AG09319 (cell line): ENCODE data around the gene LRRC8A.

Experiments used
- DNase-seq: peaks from one replicate; pipeline ENCODE4 v3.0.0-alpha.2; 2010; ENCODE audit warnings: low read depth; ENCODE audit errors: extremely low read depth
- TF ChIP-seq, protein P1 (sequence below): IDR thresholded peaks from 2 replicates; pipeline ENCODE4 v1.5.1; 2011; ENCODE audit warnings: low read depth, mild to moderate bottlenecking, inconsistent platforms, low read length, moderate library complexity

The LRRC8A gene

DNA sequence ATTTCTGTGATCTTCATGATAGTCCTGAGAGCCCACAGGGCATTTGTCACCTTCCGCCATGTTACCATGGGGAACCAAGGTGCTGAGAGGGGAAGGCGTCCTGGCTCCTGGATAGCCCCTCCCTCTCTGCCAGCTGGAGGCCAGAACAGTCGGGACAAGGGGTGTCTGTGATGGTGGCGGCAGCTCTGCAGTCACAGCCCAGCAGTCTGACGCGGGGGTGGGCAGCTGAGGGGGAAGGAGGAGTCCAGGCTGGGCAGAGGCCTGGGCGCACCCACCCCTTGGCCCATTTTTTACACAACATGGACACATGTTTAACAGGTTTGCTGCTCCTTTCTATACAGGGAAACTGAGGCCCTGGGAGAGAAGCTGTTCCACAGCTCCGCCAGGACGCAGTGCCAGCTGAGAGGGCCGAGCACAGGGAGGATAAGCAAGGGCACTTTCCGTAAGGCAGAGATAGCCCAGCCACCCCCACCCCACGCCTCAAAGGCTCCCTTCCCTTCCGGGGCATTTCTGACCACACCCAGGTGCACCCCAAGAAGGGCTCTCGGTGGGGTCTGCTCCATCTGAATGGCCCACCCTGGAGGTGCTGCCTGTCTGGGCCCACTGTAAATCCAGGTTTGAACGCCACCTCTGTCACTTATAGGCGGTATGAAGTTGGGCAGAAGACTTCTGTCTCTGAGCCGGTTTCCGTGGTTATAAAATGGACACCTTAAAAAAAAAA, 17.1 kb downstream of the LRRC8A start:
- TF ChIP-seq, protein P1, sequence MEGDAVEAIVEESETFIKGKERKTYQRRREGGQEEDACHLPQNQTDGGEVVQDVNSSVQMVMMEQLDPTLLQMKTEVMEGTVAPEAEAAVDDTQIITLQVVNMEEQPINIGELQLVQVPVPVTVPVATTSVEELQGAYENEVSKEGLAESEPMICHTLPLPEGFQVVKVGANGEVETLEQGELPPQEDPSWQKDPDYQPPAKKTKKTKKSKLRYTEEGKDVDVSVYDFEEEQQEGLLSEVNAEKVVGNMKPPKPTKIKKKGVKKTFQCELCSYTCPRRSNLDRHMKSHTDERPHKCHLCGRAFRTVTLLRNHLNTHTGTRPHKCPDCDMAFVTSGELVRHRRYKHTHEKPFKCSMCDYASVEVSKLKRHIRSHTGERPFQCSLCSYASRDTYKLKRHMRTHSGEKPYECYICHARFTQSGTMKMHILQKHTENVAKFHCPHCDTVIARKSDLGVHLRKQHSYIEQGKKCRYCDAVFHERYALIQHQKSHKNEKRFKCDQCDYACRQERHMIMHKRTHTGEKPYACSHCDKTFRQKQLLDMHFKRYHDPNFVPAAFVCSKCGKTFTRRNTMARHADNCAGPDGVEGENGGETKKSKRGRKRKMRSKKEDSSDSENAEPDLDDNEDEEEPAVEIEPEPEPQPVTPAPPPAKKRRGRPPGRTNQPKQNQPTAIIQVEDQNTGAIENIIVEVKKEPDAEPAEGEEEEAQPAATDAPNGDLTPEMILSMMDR = no peak
- no peak for DNase-seq

DNA sequence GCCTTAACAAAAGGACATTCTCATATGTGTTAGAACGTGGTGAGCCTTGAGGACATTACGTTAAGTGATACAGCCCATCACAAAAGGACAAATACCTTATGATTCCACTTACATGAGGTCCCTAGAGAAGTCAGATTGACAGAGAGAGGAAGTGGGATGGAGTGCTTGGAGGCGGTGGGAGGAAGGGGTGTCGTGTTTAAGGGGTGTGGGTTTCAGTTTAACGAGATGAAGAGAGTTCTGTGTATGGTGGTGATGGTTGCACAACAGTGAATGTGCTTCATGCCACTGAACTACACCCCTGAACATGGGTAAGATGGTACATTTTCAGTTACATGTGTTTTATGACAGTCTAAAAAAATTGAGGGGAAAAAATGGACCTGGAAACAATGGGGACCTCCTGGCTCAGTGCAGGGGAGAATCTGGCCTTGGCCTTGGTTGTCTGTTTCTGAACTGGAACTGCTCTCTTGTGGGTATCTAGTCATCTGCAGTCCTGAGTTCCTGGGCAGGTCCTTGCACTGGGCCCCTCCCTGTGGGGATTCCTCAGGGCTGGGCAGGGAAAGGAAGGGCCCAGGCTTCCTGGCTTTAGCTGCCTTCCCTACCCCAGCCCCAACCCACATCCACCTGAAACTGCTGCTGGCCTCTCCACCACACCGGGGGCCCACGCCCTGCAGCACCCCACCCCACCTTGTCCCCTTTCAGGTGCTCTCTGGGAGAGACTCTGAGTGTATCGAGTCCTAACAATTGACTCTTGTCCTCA, 17.8 kb downstream of the LRRC8A start:
- DNase-seq = no peak
- TF ChIP-seq, protein P1 = no peak

DNA sequence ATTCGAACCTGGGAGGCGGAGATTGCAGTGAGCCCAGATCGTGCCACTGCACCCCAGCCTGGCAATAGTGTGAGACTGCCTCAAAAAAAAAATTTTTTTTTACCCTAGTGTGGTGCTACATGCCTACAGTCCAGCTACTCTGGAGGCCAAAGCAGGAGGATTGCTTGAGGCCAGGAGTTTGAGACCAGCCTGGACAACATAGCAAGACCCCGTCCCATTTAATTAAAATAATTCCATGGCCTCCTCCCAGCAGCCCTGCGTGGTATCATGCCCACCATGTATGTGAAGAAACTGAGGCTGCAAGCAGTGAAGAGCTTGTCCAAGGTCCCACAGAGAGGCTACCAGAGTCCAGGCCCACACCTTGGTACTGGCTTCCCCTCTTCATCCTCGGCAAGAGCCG, 19.4 kb downstream of the LRRC8A start:
- TF ChIP-seq, protein P1 = no peak
- DNase-seq = no peak

DNA sequence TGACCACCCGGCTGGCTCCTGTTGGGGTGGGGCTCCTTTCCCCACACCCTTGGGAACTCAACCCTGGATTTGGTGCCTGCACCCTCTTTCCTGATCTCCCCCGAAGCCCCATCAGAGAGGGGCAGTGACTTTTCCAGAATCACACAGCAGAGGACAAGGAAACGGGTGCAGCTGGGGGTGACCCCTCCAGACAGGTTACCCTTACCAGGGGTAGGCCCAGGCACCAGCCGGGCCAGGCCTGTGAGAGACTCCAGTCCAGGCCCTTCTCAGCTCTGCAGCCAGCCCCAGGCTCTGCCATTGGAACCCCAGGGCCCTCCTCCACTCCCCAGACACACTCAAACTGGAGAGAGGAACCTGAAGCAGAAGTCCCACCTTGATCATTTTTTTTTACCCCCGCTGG, 19.9 kb downstream of the LRRC8A start:
- TF ChIP-seq, protein P1 = no peak
- DNase-seq = no peak

DNA sequence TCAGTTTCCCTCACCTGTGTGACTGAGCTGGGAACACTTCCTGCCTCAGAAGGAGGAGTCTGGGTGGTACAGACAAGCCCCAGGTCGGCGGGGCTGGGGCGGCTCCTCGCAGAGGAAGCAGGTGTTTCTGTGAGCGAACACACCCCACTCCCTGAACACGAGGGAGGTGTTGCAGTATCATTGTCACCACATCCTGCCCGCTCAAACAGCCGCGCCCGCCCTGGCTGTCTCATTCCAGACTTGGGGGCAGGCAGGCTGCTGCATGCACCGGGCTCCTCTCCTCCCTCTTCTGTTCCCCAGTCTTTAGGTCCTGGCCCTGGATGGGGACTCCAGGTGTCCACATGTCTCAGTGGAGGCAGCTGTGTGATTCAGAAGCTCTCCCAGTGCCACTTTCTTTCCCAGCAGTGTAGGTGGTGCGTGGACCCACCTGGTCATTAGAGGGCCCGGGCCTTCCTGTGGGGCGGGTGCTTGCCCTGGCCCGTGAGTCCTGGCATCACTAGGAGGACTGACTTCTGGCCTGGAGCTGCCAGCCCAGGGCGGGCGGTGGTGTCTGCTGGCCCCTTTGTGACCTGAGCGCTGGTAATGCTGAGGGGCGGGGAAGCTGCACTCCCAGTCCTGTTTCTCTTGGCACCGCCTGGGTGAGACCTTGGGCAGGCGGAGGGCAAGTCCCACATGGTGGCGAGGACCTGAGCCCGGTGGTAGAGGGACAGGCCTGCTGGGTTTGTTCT, 20.6 kb downstream of the LRRC8A start:
- no peak for DNase-seq
- TF ChIP-seq, protein P1 = no peak

DNA sequence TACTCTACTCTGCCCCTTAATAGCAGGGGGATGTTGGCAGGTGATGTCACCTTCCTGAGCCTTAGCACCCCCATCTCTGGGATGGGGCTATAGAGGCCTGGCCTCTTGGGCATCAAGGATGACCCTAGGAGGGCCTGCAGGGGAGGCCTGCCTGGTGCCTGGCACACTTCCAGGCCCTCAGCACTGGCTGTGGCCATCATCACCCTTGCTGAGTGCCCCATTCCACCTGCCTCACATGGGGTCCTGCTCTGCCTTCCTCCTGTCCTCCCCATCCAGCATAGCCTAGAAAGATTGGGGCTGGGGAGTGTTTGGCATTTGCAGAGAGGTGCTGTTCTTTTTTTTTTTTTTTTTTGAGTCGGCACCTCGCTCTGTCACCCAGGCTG, 21.1 kb downstream of the LRRC8A start:
- DNase-seq = no peak
- TF ChIP-seq, protein P1 = no peak
